A549 (cell line): ENCODE measurements around the gene ZNF32. TPM values are rescaled to one million over a fixed set of nuclear protein-coding genes. Genes with fewer than 3 reads are reported as not detected.

Experiments
- ATAC-seq, 2 experiments: fragments of 200-7000 bp in 1 of 2; fragments of >200 bp in 1 of 2; cut with Nextera tagmentation in 1 of 2; cut with Tn5 transposase in 1 of 2; 3 replicates each; pipeline versions ENCODE4 v1.8.0 to v1.9.1; 2018 to 2020; ENCODE audit warnings: mild to moderate bottlenecking in 1 of 2, moderate library complexity in 1 of 2
- CTCF ChIA-PET: fragments of 300-600 bp; sonication (Branson Sonifier 250); formaldehyde crosslinking; extraction: SDS; loops from one replicate; lab custom pipeline; 2021; ENCODE audit warnings: antibody characterized with exemption, inconsistent platforms; lab: Yijun Ruan, JAX
- POLR2A ChIA-PET: fragments of 350-600 bp; formaldehyde crosslinking; extraction: SDS; loops from one replicate; lab custom pipeline; 2021; ENCODE audit warnings: antibody characterized with exemption, inconsistent platforms; lab: Yijun Ruan, JAX
- DNase-seq, 2 experiments: peaks; one replicate each; pipeline versions ENCODE4 v3.0.0 to v3.0.0-alpha.2; 2011 to 2016; ENCODE audit warnings: low read depth in 1 of 2, low spot score in 1 of 2
- FAIRE-seq: peaks from 2 replicates; lab custom pipeline; 2011; peaks lifted over from hg19 to GRCh38; lab: Jason Lieb, UNC
- H3K27ac ChIP-seq, 2 experiments: fragments of >200 bp; sonication (Bioruptor Twin); formaldehyde crosslinking; 3 replicates each; pipeline ENCODE4 v1.5.1; 2016 to 2017
- H3K4me1 ChIP-seq: fragments of >200 bp; sonication (Bioruptor Twin); formaldehyde crosslinking; 3 replicates; pipeline ENCODE4 v1.6.1; 2016
- H3K4me2 ChIP-seq: fragments of >200 bp; sonication (Bioruptor Twin); formaldehyde crosslinking; 3 replicates; pipeline ENCODE4 v1.6.1; 2016
- H3K4me3 ChIP-seq: fragments of >200 bp; sonication (Bioruptor Twin); formaldehyde crosslinking; 3 replicates; pipeline ENCODE4 v1.5.1; 2016
- H3K9me3 ChIP-seq: fragments of >200 bp; sonication (Bioruptor Twin); formaldehyde crosslinking; 3 replicates; pipeline ENCODE4 v1.6.1; 2016
- BCL3 ChIP-seq: fragments of >200 bp; sonication (Bioruptor Twin); formaldehyde crosslinking; IDR thresholded peaks from 3 replicates; pipeline ENCODE4 v1.6.1; 2016
- BHLHE40 ChIP-seq: IDR thresholded peaks from 2 replicates; pipeline ENCODE4 v1.6.1; 2012; ENCODE audit warnings: low read depth, low read length, inconsistent platforms
- CBX8 ChIP-seq: fragments of 200-600 bp; sonication (generic); IDR thresholded peaks from 2 replicates; pipeline ENCODE4 v1.6.1; 2016
- CEBPB ChIP-seq, 2 experiments: fragments of >200 bp in 1 of 2; sonication (Bioruptor Twin) in 1 of 2; formaldehyde crosslinking in 1 of 2; IDR thresholded peaks; 2 replicates each; pipeline ENCODE4 v1.6.1; 2012 to 2016
- CHD2 ChIP-seq: fragments of 150-350 bp; IDR thresholded peaks from 2 replicates; pipeline ENCODE4 v1.6.1; 2014; ENCODE audit warnings: low read length; ENCODE audit not compliant: partially characterized antibody
- CHD4 ChIP-seq: fragments of 200-600 bp; sonication (generic); IDR thresholded peaks from 2 replicates; pipeline ENCODE4 v1.6.1; 2016; ENCODE audit warnings: antibody characterized with exemption, mild to moderate bottlenecking, borderline replicate concordance
- E2F6 ChIP-seq: IDR thresholded peaks from 2 replicates; pipeline ENCODE4 v1.6.1; 2012; ENCODE audit warnings: low read depth, borderline replicate concordance
- EP300 ChIP-seq, 2 experiments: fragments of >200 bp; sonication (Bioruptor Twin); formaldehyde crosslinking; IDR thresholded peaks; 2 replicates in 1 of 2; 3 replicates in 1 of 2; pipeline ENCODE4 v1.6.1; 2016 to 2017
- ESRRA ChIP-seq: fragments of 150-350 bp; IDR thresholded peaks from 2 replicates; pipeline ENCODE4 v1.6.1; 2014; ENCODE audit warnings: mild to moderate bottlenecking, low read length, borderline replicate concordance
- FOXS1 ChIP-seq: fragments of 250-450 bp; sonication (Bioruptor Pico); IDR thresholded peaks from 2 replicates; pipeline ENCODE4 v1.5.0; 2020; ENCODE audit warnings: mild to moderate bottlenecking, moderate library complexity
- GATA3 ChIP-seq: IDR thresholded peaks from 2 replicates; pipeline ENCODE4 v1.6.1; 2012; ENCODE audit warnings: borderline replicate concordance
- HES2 ChIP-seq: fragments of >200 bp; sonication (Bioruptor Twin); formaldehyde crosslinking; IDR thresholded peaks from 2 replicates; pipeline ENCODE4 v1.6.1; 2016
- HOXB13 ChIP-seq: fragments of 250-450 bp; sonication (Bioruptor Pico); IDR thresholded peaks from 2 replicates; pipeline ENCODE4 v1.5.0; 2020; ENCODE audit warnings: low read depth, mild to moderate bottlenecking, moderate library complexity
- JUNB ChIP-seq: fragments of >200 bp; sonication (Bioruptor Twin); formaldehyde crosslinking; IDR thresholded peaks from 2 replicates; pipeline ENCODE4 v1.6.1; 2016
- KDM1A ChIP-seq: fragments of 200-600 bp; sonication (generic); IDR thresholded peaks from 2 replicates; pipeline ENCODE4 v1.6.1; 2016; ENCODE audit warnings: low read depth, mild to moderate bottlenecking
- KDM5A ChIP-seq: fragments of 200-600 bp; sonication (generic); IDR thresholded peaks from 2 replicates; pipeline ENCODE4 v1.6.1; 2016; ENCODE audit warnings: antibody characterized with exemption, mild to moderate bottlenecking
- PHF8 ChIP-seq: fragments of 200-600 bp; sonication (generic); IDR thresholded peaks from 2 replicates; pipeline ENCODE4 v1.6.1; 2016; ENCODE audit warnings: low read depth, mild to moderate bottlenecking, antibody characterized with exemption, moderate library complexity, borderline replicate concordance
- RFX5 ChIP-seq: fragments of 450-650 bp; IDR thresholded peaks from 2 replicates; pipeline ENCODE4 v1.7.1; 2014; ENCODE audit warnings: antibody characterized with exemption, mild to moderate bottlenecking, moderate library complexity
- RNF2 ChIP-seq: fragments of 200-600 bp; sonication (generic); IDR thresholded peaks from 2 replicates; pipeline ENCODE4 v1.6.1; 2016; ENCODE audit warnings: low read depth, mild to moderate bottlenecking, antibody characterized with exemption, moderate library complexity, borderline replicate concordance
- TP53 ChIP-seq: fragments of 250-450 bp; sonication (Bioruptor Pico); IDR thresholded peaks from 2 replicates; pipeline ENCODE4 v1.5.0; 2021; ENCODE audit warnings: mild to moderate bottlenecking, moderate library complexity
- USF2 ChIP-seq: fragments of 450-650 bp; IDR thresholded peaks from 2 replicates; pipeline ENCODE4 v1.6.1; 2014; ENCODE audit warnings: antibody characterized with exemption
- WGBS: methylation state at CpG from one replicate; pipeline ENCODE4 v1.1.6; 2017; ENCODE audit errors: missing lambda C conversion rate; 5-methylcytosine and 5-hydroxymethylcytosine counted together
- polyA plus RNA-seq, 4 experiments: library from polyadenylated mRNA; depleted of rRNA in 3 of 4; stranded (reverse); fragments of >200 nt; fragmentation: RNase III in 1 of 4; extraction: RNeasy Plus Mini Kit Qiagen cat#74134 plus additional on column Dnase treatment in 1 of 4; gene quantifications; 2 replicates in 3 of 4; 3 replicates in 1 of 4; pipeline ENCODE4 v1.2.3, GENCODE V29; 2011 to 2017

Gene ZNF32
- polyA plus RNA-seq, 2 of the 4 experiments (the other 2 are of a cell fraction): 21.4 to 38.2 TPM

- TF ChIP-seq KDM5A (no peak), EP300 (IDR thresholded peaks at IDR 0.05) (no peak), ESRRA (no peak), FOXS1 (CRISPR knock-in tag) (no peak)
- TF ChIP-seq, all 56 proteins: peak for 0
Measured at GRCh38 chr10:43679509-43679908, 30.8 kb upstream of the ZNF32 start (continued).

- POLR2A ChIA-PET: no interaction called here
- DNase-seq: no peak
- no peak for TF ChIP-seq E2F6
- no peak for TF ChIP-seq CEBPB (IDR thresholded peaks at IDR 0.05)
- no peak for TF ChIP-seq PHF8
- TF ChIP-seq BCL3: no peak
- TF ChIP-seq USF2: no peak
- TF ChIP-seq, all 56 proteins: peak for 0
- 48% methylated on average over 10 of the region's 10 CpGs for WGBS
- no peak overlapping the region for H3K4me3 ChIP-seq
- H3K27ac ChIP-seq: no peak overlapping the region
- peaks cover 7% of the 10 kb centered on the region; the same call in 1 of the 3 replicates for H3K4me1 ChIP-seq
- H3K9me3 ChIP-seq: no peaks in the 10 kb centered on the region
- CTCF ChIA-PET: no interaction called here
- ATAC-seq: no peak
- no peak overlapping the region for H3K4me2 ChIP-seq
- FAIRE-seq: no peak
Measured at GRCh38 chr10:43678654-43679053, 30.0 kb upstream of the ZNF32 start.

GRCh38 chr10:43676901-43677300 is 28.2 kb upstream of the ZNF32 start:
- ATAC-seq: no peak
- Histone ChIP-seq H3K4me1 (peaks cover 7% of the 10 kb centered on the region; the same call in 1 of the 3 replicates), H3K4me3 (no peak overlapping the region), H3K9me3 (no peaks in the 10 kb centered on the region), H3K27ac (no peak overlapping the region), H3K4me2 (no peak overlapping the region)
- ChIA-PET POLR2A (no interaction called here), CTCF (interaction anchor here (1.5 to 1.8 kb wide), 2 partner anchors 708 to 1189 kb away, joined by 3 to 6 read pairs; partner anchors contain the start of gene CXCL12)
- FAIRE-seq: no peak
- TF ChIP-seq RFX5 (no peak), HOXB13 (CRISPR knock-in tag) (no peak), CHD4 (no peak), JUNB (no peak), EP300 (IDR thresholded peaks at IDR 0.05) (no peak), TP53 (CRISPR knock-in tag) (no peak), BHLHE40 (no peak), RNF2 (no peak), CHD2 (no peak), GATA3 (no peak), HES2 (no peak), KDM1A (no peak), BCL3 (no peak), CBX8 (no peak)
- 53% methylated on average over 7 of the region's 7 CpGs for WGBS
- no peak for DNase-seq
